Erythroblast (primary cell): ENCODE measurements around the gene TUNAR.

Source experiments
- GATA1 ChIP-seq: IDR thresholded peaks from 2 replicates; pipeline ENCODE4 v1.6.1; 2011; ENCODE audit warnings: low read depth, mild to moderate bottlenecking, control low read depth, low read length, moderate library complexity
- POLR2A ChIP-seq: IDR thresholded peaks from 2 replicates; pipeline ENCODE4 v1.6.1; 2011; ENCODE audit warnings: mild to moderate bottlenecking, low read length

DNA sequence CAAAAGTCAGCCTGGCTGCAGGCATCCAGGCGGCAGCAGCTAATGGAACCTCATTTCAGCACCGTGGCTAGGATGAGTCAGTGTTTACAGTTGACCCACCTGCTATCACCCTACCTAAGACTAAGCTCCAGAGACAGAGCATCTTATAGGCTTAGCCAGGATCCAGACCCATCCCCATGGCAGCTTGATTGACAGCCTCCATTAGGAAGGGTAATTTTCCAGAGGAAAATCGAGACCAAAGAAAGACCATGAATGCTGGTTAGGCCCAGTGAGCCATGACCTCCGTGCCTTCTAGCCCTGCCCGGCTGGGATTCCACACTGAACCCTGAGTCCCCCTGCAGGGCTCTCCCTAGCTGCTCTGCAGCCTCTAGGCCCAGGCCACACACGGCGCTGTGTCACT is 38.7 kb downstream of the TUNAR start:
- TF ChIP-seq GATA1, result no peak
- no peak for TF ChIP-seq POLR2A
